Ascending aorta (tissue), 2 donors: ENCODE measurements around the gene ST14. TPM values are rescaled to one million over a fixed set of nuclear protein-coding genes. Genes with fewer than 3 reads are reported as not detected.
"Not testable (repeated sequence)": the region's sequence is repeated elsewhere in the genome, so short reads cannot be mapped to it uniquely, and the experiment has no call there.

Experiments
- DNase-seq, 2 donors: peaks; one replicate each; pipeline ENCODE4 v3.0.0-alpha.2; 2019; ENCODE audit warnings: low spot score in 2 of 2
- H3K27ac ChIP-seq, 2 donors: fragments of 200-600 bp; sonication (generic); one replicate each; pipeline ENCODE4 v1.5.1; 2016 to 2017; ENCODE audit warnings: mild to moderate bottlenecking in 1 of 2
- H3K27me3 ChIP-seq: fragments of 200-600 bp; sonication (generic); one replicate; pipeline ENCODE4 v1.5.1; 2017
- H3K36me3 ChIP-seq, 2 donors: fragments of 200-600 bp; sonication (generic); one replicate each; pipeline ENCODE4 v1.5.1; 2016
- H3K4me1 ChIP-seq, 2 donors: fragments of 200-600 bp; sonication (generic); one replicate each; pipeline ENCODE4 v1.5.1; 2016 to 2017; ENCODE audit warnings: mild to moderate bottlenecking in 1 of 2
- H3K4me3 ChIP-seq, 2 donors: fragments of 200-600 bp; sonication (generic); one replicate each; pipeline ENCODE4 v1.5.1; 2016 to 2017; ENCODE audit warnings: mild to moderate bottlenecking in 1 of 2
- H3K9me3 ChIP-seq, 2 donors: fragments of 200-600 bp; sonication (generic); one replicate each; pipeline ENCODE4 v1.5.1; 2016
- CTCF ChIP-seq, 3 experiments: fragments of 200-600 bp in 2 of 3; fragments of 450-650 bp in 1 of 3; sonication (generic) in 2 of 3; IDR thresholded peaks; one replicate each; pipeline ENCODE4 v1.5.1; 2016 to 2019; ENCODE audit warnings: antibody characterized with exemption in 3 of 3, mild to moderate bottlenecking in 1 of 3, moderate library complexity in 1 of 3
- intact Hi-C: fragments of 100-400 bp; cut with DNase I; formaldehyde crosslinking; loops from one replicate; pipeline ENCODE4 v1.15.1; 2023
- total RNA-seq: library from RNA; depleted of rRNA; stranded (reverse); fragments of >200 nt; gene quantifications from one replicate; pipeline ENCODE4 v1.1.0, GENCODE V29; 2016

Gene ST14
- total RNA-seq, 1 donor from 2014 or later = 5.4 TPM

GRCh38 chr11:130249371-130249770 lies 89.8 kb downstream of the ST14 start:
- Histone ChIP-seq H3K4me3 (no peak overlapping the region), H3K27me3 (no peaks in the 10 kb centered on the region), H3K9me3 (no peaks in the 10 kb centered on the region), H3K4me1 (no peaks in the 10 kb centered on the region), H3K36me3 (no peaks in the 10 kb centered on the region), H3K27ac (no peak overlapping the region)
- intact Hi-C loops = no loop called here
- DNase-seq = no peak
- no peak for TF ChIP-seq CTCF (IDR thresholded peaks at IDR 0.05)

- DNase-seq, H3K27me3 ChIP-seq, H3K4me1 ChIP-seq, H3K9me3 ChIP-seq, H3K4me3 ChIP-seq, intact Hi-C loops, H3K27ac ChIP-seq, H3K36me3 ChIP-seq: not testable (repeated sequence)
Observed at GRCh38 chr11:130249929-130250328, 90.3 kb downstream of the ST14 start.

GRCh38 chr11:130251763-130252162 lies 92.2 kb downstream of the ST14 start:
- H3K27ac ChIP-seq, DNase-seq, H3K9me3 ChIP-seq, H3K4me3 ChIP-seq, H3K36me3 ChIP-seq, H3K27me3 ChIP-seq, intact Hi-C loops, H3K4me1 ChIP-seq: not testable (repeated sequence)

Other genes starting within 250 kb of the ST14 start
- gene PRDM10, start 156.9 kb upstream of the ST14 start, total RNA-seq = 48.1 TPM
- 216 TPM for gene APLP2, start 89.9 kb upstream of the ST14 start, total RNA-seq
- gene ZBTB44, start 155.1 kb downstream of the ST14 start, total RNA-seq = 24.4 TPM